K562 (cell line): Measurements from ENCODE around the gene ZNF563. TPM values are rescaled to one million over a fixed set of nuclear protein-coding genes. Genes with fewer than 3 reads are reported as not detected.

ENCODE experiments used
- CEBPZ ChIP-seq: fragments of 150-350 bp; IDR thresholded peaks from 2 replicates; pipeline ENCODE4 v1.6.1; 2014; ENCODE audit warnings: low read depth, mild to moderate bottlenecking, low read length, borderline replicate concordance
- CTCF ChIP-seq, 3 experiments: IDR thresholded peaks in 2 of 3; conservative IDR thresholded peaks in 1 of 3; 2 replicates each; pipeline ENCODE4 v1.5.1; 2011 to 2012; ENCODE audit warnings: low read length in 3 of 3, mild to moderate bottlenecking in 3 of 3, control low read depth in 2 of 3, improper control_type of control experiment in 1 of 3, inconsistent platforms in 1 of 3, low read depth in 1 of 3, mixed read lengths in 1 of 3, moderate library complexity in 1 of 3; ENCODE audit not compliant: insufficient read depth in 2 of 3
- ESRRB ChIP-seq: fragments of 250-450 bp; sonication (Bioruptor Pico); IDR thresholded peaks from 2 replicates; pipeline ENCODE4 v1.5.0; 2020; ENCODE audit warnings: mild to moderate bottlenecking, moderate library complexity, borderline replicate concordance
- MED1 ChIP-seq: sonication (generic); formaldehyde crosslinking; IDR thresholded peaks from 2 replicates; pipeline ENCODE4 v1.8.1; 2023; ENCODE audit warnings: missing genetic modification reagents, borderline replicate concordance
- MYNN ChIP-seq, 2 experiments: sonication (generic); formaldehyde crosslinking in 1 of 2; IDR thresholded peaks; 2 replicates each; pipeline versions ENCODE4 v1.5.0 to v1.6.1; 2016 to 2020; ENCODE audit warnings: antibody characterized with exemption in 1 of 2, missing genetic modification reagents in 1 of 2
- POU5F1 ChIP-seq: fragments of 150-350 bp; IDR thresholded peaks from 2 replicates; pipeline ENCODE4 v1.6.1; 2014; ENCODE audit warnings: borderline replicate concordance, low read length, low read depth, mild to moderate bottlenecking; ENCODE audit not compliant: partially characterized antibody
- RAD51 ChIP-seq: fragments of 450-650 bp; IDR thresholded peaks from 2 replicates; pipeline ENCODE4 v1.7.1; 2016; ENCODE audit warnings: low read depth, mild to moderate bottlenecking, borderline replicate concordance
- RBM22 ChIP-seq: fragments of 200-400 bp; formaldehyde crosslinking; IDR thresholded peaks from 2 replicates; pipeline ENCODE4 v1.6.1; 2018; ENCODE audit warnings: low read length, low read depth; ENCODE audit not compliant: poor library complexity, severe bottlenecking
- TCFL5 ChIP-seq: fragments of 250-450 bp; sonication (Bioruptor Pico); conservative IDR thresholded peaks from 2 replicates; pipeline ENCODE4 v1.6.1; 2021; ENCODE audit warnings: mild to moderate bottlenecking, moderate library complexity, matching md5 sums
- TRIM24 ChIP-seq, 2 experiments: fragments of 450-650 bp; IDR thresholded peaks; 2 replicates each; pipeline ENCODE4 v1.6.1; 2016
- ZNF274 ChIP-seq: IDR thresholded peaks from 2 replicates; pipeline ENCODE4 v1.6.1; 2011; ENCODE audit warnings: low read depth, mild to moderate bottlenecking, low read length, moderate library complexity, borderline replicate concordance
- ZNF407 ChIP-seq: fragments of 450-650 bp; IDR thresholded peaks from 2 replicates; pipeline ENCODE4 v1.6.1; 2016; ENCODE audit warnings: low read depth
- polyA plus RNA-seq, 8 experiments: library from polyadenylated mRNA; depleted of rRNA in 4 of 8; stranded (reverse) in 5 of 8; unstranded in 3 of 8; fragments of >200 nt; fragmentation: Nextera tagmentation in 2 of 8; fragmentation: Illumina TruSeq in 1 of 8; extraction: Ambion mirVana in 2 of 8; extraction: Trizol in 1 of 8; gene quantifications; 2 replicates each; pipeline versions ENCODE4 v1.2.1 to v1.2.3, GENCODE V29; 2011 to 2014; ENCODE audit warnings: inconsistent platforms in 1 of 8, missing spikeins in 1 of 8
- total RNA-seq, 7 experiments: library from RNA; depleted of rRNA in 6 of 7; stranded (reverse); fragments of >200 nt in 6 of 7; fragmentation: Illumina TruSeq in 2 of 7; extraction: Trizol in 2 of 7; gene quantifications; 2 replicates each; pipeline versions ENCODE4 v1.2.1 to v1.2.3, GENCODE V29; 2011 to 2021; ENCODE audit warnings: low replicate concordance in 1 of 7

The ZNF563 gene
- total and polyA plus RNA-seq, 9 of the 15 experiments (the other 6 are each of a cell fraction or from before 2014, with no cell fraction given) = 0.37 to 2.9 (median 0.74) TPM

- TF ChIP-seq ZNF407 = no peak
- no peak for TF ChIP-seq RBM22
- TF ChIP-seq CEBPZ = peak; percentile 88; the same call in 1 of the 2 replicates
- no peak for TF ChIP-seq CTCF (IDR thresholded peaks at IDR 0.05 in 2 of 3, conservative IDR thresholded peaks at IDR 0.05 in 1 of 3; ENCODE audit: insufficient read depth in 2 of 3, low read depth in 1 of 3, low read length in 3 of 3)
- no peak for TF ChIP-seq ESRRB (CRISPR knock-in tag)
- TF ChIP-seq TRIM24 (IDR thresholded peaks at IDR 0.05) = no peak
- no peak for TF ChIP-seq RAD51
- no peak for TF ChIP-seq POU5F1
- TF ChIP-seq MYNN (IDR thresholded peaks at IDR 0.05) = 0 out of 2 replicates have a peak, but pooled peaks have one; percentile 52
- TF ChIP-seq MYNN (CRISPR knock-in tag; IDR thresholded peaks at IDR 0.05) = no peak
- no peak for TF ChIP-seq ZNF274
- no peak for TF ChIP-seq TCFL5
- no peak for TF ChIP-seq MED1
These were observed 38.9 kb downstream of the ZNF563 start, which contains the start of gene ZNF44 (continued) for GRCh38 chr19:12294249-12295158.
